ENCODE results near the gene DOLPP1.

- TF ChIP-seq CTCF (IDR thresholded peaks at IDR 0.05) (no peak), ZFX (IDR thresholded peaks at IDR 0.05; ENCODE audit: borderline replicate concordance) (no peak)
Measured at GRCh38 chr9:129052592-129052991, 28.3 kb upstream of the DOLPP1 start.
